ENCODE data around the gene ASH1L.

GRCh38 chr1:155454096-155454495, 108.5 kb downstream of the ASH1L start:
- TF ChIP-seq CTCF (conservative IDR thresholded peaks at IDR 0.05; ENCODE audit: low read depth in 2 of 2) (no peak), EZH2 (IDR thresholded peaks at IDR 0.05; ENCODE audit: low read depth, unreplicated experiment) (no peak), NANOG (IDR thresholded peaks at IDR 0.05; ENCODE audit: borderline replicate concordance) (no peak), JUNB (IDR thresholded peaks at IDR 0.05; ENCODE audit: unreplicated experiment) (no peak), POLR2AphosphoS5 (IDR thresholded peaks at IDR 0.05; ENCODE audit: low read depth) (no peak), REST (IDR thresholded peaks at IDR 0.05; ENCODE audit: unreplicated experiment) (no peak)

All from GM23338 (cell line).